Parathyroid adenoma (tissue), 2 donors: ENCODE results near the gene COX4I2.

Source experiments
- H2AFZ ChIP-seq: fragments of 300-600 bp; sonication (generic); one replicate; pipeline ENCODE4 v1.7.0; 2017; ENCODE audit warnings: antibody characterized with exemption, mild to moderate bottlenecking
- H3K27ac ChIP-seq: fragments of 300-600 bp; sonication (generic); one replicate; pipeline ENCODE4 v1.7.0; 2017
- H3K27me3 ChIP-seq: fragments of 300-600 bp; sonication (generic); one replicate; pipeline ENCODE4 v1.7.0; 2017; ENCODE audit warnings: low read length; ENCODE audit not compliant: control insufficient read depth, insufficient read depth
- H3K36me3 ChIP-seq: fragments of 300-600 bp; sonication (generic); one replicate; pipeline ENCODE4 v1.7.0; 2017; ENCODE audit warnings: low read length; ENCODE audit not compliant: control insufficient read depth, insufficient read depth
- H3K4me1 ChIP-seq: fragments of 300-600 bp; sonication (generic); one replicate; pipeline ENCODE4 v1.7.0; 2017; ENCODE audit warnings: control low read depth
- H3K4me2 ChIP-seq: fragments of 300-600 bp; sonication (generic); one replicate; pipeline ENCODE4 v1.7.0; 2017; ENCODE audit warnings: low read length
- H3K4me3 ChIP-seq: fragments of 300-600 bp; sonication (generic); one replicate; pipeline ENCODE4 v1.7.0; 2017; ENCODE audit warnings: low read depth, low read length
- H3K79me2 ChIP-seq: fragments of 300-600 bp; sonication (generic); one replicate; pipeline ENCODE4 v1.7.0; 2017; ENCODE audit warnings: control low read depth
- H3K9ac ChIP-seq: fragments of 300-600 bp; sonication (generic); one replicate; pipeline ENCODE4 v1.7.0; 2017; ENCODE audit warnings: mild to moderate bottlenecking
- H3K9me3 ChIP-seq: fragments of 300-600 bp; sonication (generic); one replicate; pipeline ENCODE4 v1.7.0; 2017; ENCODE audit warnings: low read length; ENCODE audit not compliant: control insufficient read depth
- CTCF ChIP-seq: fragments of 300-600 bp; sonication (generic); IDR thresholded peaks from one replicate; pipeline ENCODE4 v1.7.0; 2017; ENCODE audit warnings: antibody characterized with exemption, mild to moderate bottlenecking
- donor health status: primary hyperparathyroidism.

The COX4I2 gene

GRCh38 chr20:31689141-31689540 lies 51.4 kb downstream of the COX4I2 start:
- Histone ChIP-seq H3K4me3 (no peak overlapping the region), H3K27me3 (no peaks in the 10 kb centered on the region), H2AFZ (no peak overlapping the region), H3K36me3 (no peaks in the 10 kb centered on the region), H3K4me1 (peaks cover 18% of the 10 kb centered on the region), H3K9ac (no peak overlapping the region), H3K9me3 (no peaks in the 10 kb centered on the region), H3K79me2 (peaks cover 14% of the 10 kb centered on the region), H3K4me2 (no peak overlapping the region), H3K27ac (no peak overlapping the region)
- no peak for TF ChIP-seq CTCF

GRCh38 chr20:31690124-31690666 lies 52.5 kb downstream of the COX4I2 start:
- no peak overlapping the region for H3K9ac ChIP-seq
- peaks cover 18% of the 10 kb centered on the region for H3K4me1 ChIP-seq
- no peak overlapping the region for H2AFZ ChIP-seq
- no peak overlapping the region for H3K27ac ChIP-seq
- no peaks in the 10 kb centered on the region for H3K9me3 ChIP-seq
- no peak overlapping the region for H3K4me3 ChIP-seq
- H3K27me3 ChIP-seq, result no peaks in the 10 kb centered on the region
- no peak overlapping the region for H3K4me2 ChIP-seq
- TF ChIP-seq CTCF, result no peak
- H3K79me2 ChIP-seq, result peaks cover 18% of the 10 kb centered on the region
- H3K36me3 ChIP-seq, result no peaks in the 10 kb centered on the region

- H2AFZ ChIP-seq, result no peak overlapping the region
- H3K4me1 ChIP-seq, result peaks cover 12% of the 10 kb centered on the region
- H3K79me2 ChIP-seq, result peaks cover 27% of the 10 kb centered on the region
- no peak overlapping the region for H3K4me3 ChIP-seq
- H3K9ac ChIP-seq, result no peak overlapping the region
- H3K9me3 ChIP-seq, result no peaks in the 10 kb centered on the region
- H3K27me3 ChIP-seq, result no peaks in the 10 kb centered on the region
- no peak overlapping the region for H3K4me2 ChIP-seq
- H3K27ac ChIP-seq, result no peak overlapping the region
- H3K36me3 ChIP-seq, result no peaks in the 10 kb centered on the region
- TF ChIP-seq CTCF, result no peak
Observed at GRCh38 chr20:31691646-31692275, 54.0 kb downstream of the COX4I2 start.

- Histone ChIP-seq H3K27me3 (no peaks in the 10 kb centered on the region), H3K9me3 (no peaks in the 10 kb centered on the region), H3K4me2 (no peak overlapping the region), H3K4me1 (peaks cover 12% of the 10 kb centered on the region), H3K9ac (no peak overlapping the region), H3K27ac (no peak overlapping the region), H3K36me3 (no peaks in the 10 kb centered on the region), H2AFZ (no peak overlapping the region), H3K4me3 (no peak overlapping the region), H3K79me2 (peaks cover 34% of the 10 kb centered on the region)
- TF ChIP-seq CTCF, result no peak
Observed at GRCh38 chr20:31693402-31693801, 55.7 kb downstream of the COX4I2 start.
